GM19395 (cell line): ENCODE results near the gene HTRA1.

Experiments
- ATAC-seq: cut with Tn5 transposase; IDR thresholded peaks from one replicate; pipeline ENCODE4 v1.9.1; 2021; ENCODE audit warnings: mild to moderate bottlenecking, moderate library complexity; ENCODE audit not compliant: unreplicated experiment

Gene HTRA1

GRCh38 chr10:122471531-122472177, 10.3 kb downstream of the HTRA1 start:
- no peak for ATAC-seq

- ATAC-seq, result no peak
Measured at GRCh38 chr10:122473116-122473515, 11.8 kb downstream of the HTRA1 start.

- no peak for ATAC-seq
Measured at GRCh38 chr10:122474131-122474818, 12.9 kb downstream of the HTRA1 start.

- no peak for ATAC-seq
Measured at GRCh38 chr10:122475100-122475499, 13.7 kb downstream of the HTRA1 start.

- no peak for ATAC-seq
Measured at GRCh38 chr10:122475591-122476332, 14.4 kb downstream of the HTRA1 start.

GRCh38 chr10:122476333-122476695, 15.0 kb downstream of the HTRA1 start:
- no peak for ATAC-seq

- ATAC-seq, result no peak
Measured at GRCh38 chr10:122477436-122477835, 16.1 kb downstream of the HTRA1 start.

GRCh38 chr10:122478971-122479370, 17.6 kb downstream of the HTRA1 start:
- ATAC-seq, result no peak

- ATAC-seq, result no peak
Measured at GRCh38 chr10:122480146-122480833, 18.9 kb downstream of the HTRA1 start.

- ATAC-seq, result no peak
Measured at GRCh38 chr10:122481296-122482056, 20.1 kb downstream of the HTRA1 start.

GRCh38 chr10:122484276-122485060, 23.1 kb downstream of the HTRA1 start:
- no peak for ATAC-seq

GRCh38 chr10:122485670-122486069, 24.3 kb downstream of the HTRA1 start:
- no peak for ATAC-seq

- no peak for ATAC-seq
Measured at GRCh38 chr10:122486406-122487080, 25.2 kb downstream of the HTRA1 start.

GRCh38 chr10:122487174-122487765, 25.9 kb downstream of the HTRA1 start:
- ATAC-seq, result no peak

GRCh38 chr10:122490268-122490667, 28.9 kb downstream of the HTRA1 start:
- ATAC-seq, result no peak

- no peak for ATAC-seq
Measured at GRCh38 chr10:122490786-122491680, 29.7 kb downstream of the HTRA1 start.

- ATAC-seq, result no peak
Measured at GRCh38 chr10:122492006-122492405, 30.7 kb downstream of the HTRA1 start.

- no peak for ATAC-seq
Measured at GRCh38 chr10:122492999-122493481, 31.7 kb downstream of the HTRA1 start.
